DOHH2 (cell line): ENCODE measurements around the gene PRRG4.

Source experiments
- H3F3A ChIP-seq: fragments of 200-600 bp; sonication (generic), shearing (Covaris generic); 2 replicates; pipeline ENCODE4 v1.6.0; 2016; ENCODE audit warnings: antibody characterized with exemption, mild to moderate bottlenecking; ENCODE audit not compliant: control insufficient read depth, insufficient read depth
- H3K27ac ChIP-seq: fragments of 200-600 bp; sonication (generic); 2 replicates; pipeline ENCODE4 v1.5.1; 2014; ENCODE audit warnings: low read depth, mild to moderate bottlenecking, low read length, moderate library complexity
- H3K27me3 ChIP-seq: fragments of 200-600 bp; sonication (generic); 2 replicates; pipeline ENCODE4 v1.6.1; 2014; ENCODE audit warnings: mild to moderate bottlenecking, low read length, mixed read lengths; ENCODE audit not compliant: control insufficient read depth
- H3K36me3 ChIP-seq: fragments of 200-600 bp; sonication (generic); 2 replicates; pipeline ENCODE4 v1.6.1; 2014; ENCODE audit warnings: mild to moderate bottlenecking, low read length, moderate library complexity, mixed read lengths; ENCODE audit not compliant: control insufficient read depth
- H3K4me1 ChIP-seq: fragments of 200-600 bp; sonication (generic); 2 replicates; pipeline ENCODE4 v1.6.1; 2014; ENCODE audit warnings: mild to moderate bottlenecking, low read length, mixed read lengths; ENCODE audit not compliant: control insufficient read depth
- H3K4me2 ChIP-seq: fragments of 200-600 bp; sonication (generic); 2 replicates; pipeline ENCODE4 v1.6.0; 2014; ENCODE audit warnings: mild to moderate bottlenecking, low read length, moderate library complexity
- H3K4me3 ChIP-seq: fragments of 200-600 bp; sonication (generic); 2 replicates; pipeline ENCODE4 v1.5.1; 2014; ENCODE audit warnings: mild to moderate bottlenecking, low read length, mixed read lengths
- H3K79me2 ChIP-seq: fragments of 200-600 bp; sonication (generic); 2 replicates; pipeline ENCODE4 v1.6.1; 2014; ENCODE audit warnings: mild to moderate bottlenecking, low read length, mixed read lengths; ENCODE audit not compliant: control insufficient read depth
- H3K9me2 ChIP-seq: fragments of 200-600 bp; sonication (generic); replicated peaks from 2 replicates; pipeline ENCODE4 v1.6.1; 2014; ENCODE audit warnings: mild to moderate bottlenecking, low read length, mixed read lengths; ENCODE audit not compliant: control insufficient read depth
- H3K9me3 ChIP-seq: fragments of 200-600 bp; sonication (generic); 2 replicates; pipeline ENCODE4 v1.6.1; 2014; ENCODE audit warnings: antibody characterized with exemption, low read length, mixed read lengths; ENCODE audit not compliant: control insufficient read depth, insufficient read depth
- H4K20me1 ChIP-seq: fragments of 200-600 bp; sonication (generic); 2 replicates; pipeline ENCODE4 v1.6.0; 2014; ENCODE audit warnings: low read depth, mild to moderate bottlenecking, antibody characterized with exemption, low read length, moderate library complexity; ENCODE audit not compliant: control insufficient read depth, insufficient read depth
- EZH2phosphoT487 ChIP-seq: fragments of 200-600 bp; sonication (generic); IDR thresholded peaks from 2 replicates; pipeline ENCODE4 v1.6.1; 2017; ENCODE audit warnings: borderline replicate concordance, mild to moderate bottlenecking, antibody characterized with exemption, low read length, moderate library complexity, mixed read lengths
- TF ChIP-seq, protein P1 (sequence below): fragments of 200-600 bp; sonication (generic); IDR thresholded peaks from one replicate; pipeline ENCODE4 v1.5.1; 2014; ENCODE audit warnings: antibody characterized with exemption, mild to moderate bottlenecking, low read depth, low read length; ENCODE audit not compliant: poor library complexity, severe bottlenecking

PRRG4 gene

DNA sequence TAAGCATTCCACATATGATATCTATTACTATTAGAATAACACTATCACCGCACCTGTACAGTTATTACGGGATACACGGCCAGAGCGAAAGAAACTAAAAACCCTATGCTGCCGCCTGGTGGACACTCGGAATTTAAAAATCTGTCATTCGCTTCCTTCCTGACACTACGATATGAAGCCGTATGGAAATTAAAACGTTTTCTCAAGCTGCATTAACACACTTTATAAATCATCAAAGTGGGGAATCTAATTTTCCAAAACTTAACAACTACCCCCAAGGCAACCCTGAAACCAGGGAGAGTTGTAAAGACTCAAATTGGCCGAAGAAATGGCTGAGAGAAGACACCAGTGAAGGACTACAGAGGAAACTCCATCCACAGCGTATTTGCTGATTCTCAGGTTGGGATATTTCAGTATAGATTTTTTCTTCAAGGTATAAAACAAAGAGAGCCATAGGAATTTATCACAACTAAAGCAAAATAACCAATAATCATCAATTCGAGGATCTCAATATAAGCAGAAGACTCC, 36.7 kb upstream of the PRRG4 start:
- Histone ChIP-seq H3K27ac (no peak overlapping the region), H3F3A (0 out of 2 replicates have a peak, but pooled peaks cover 2% of the 10 kb centered on the region), H3K27me3 (no peaks in the 10 kb centered on the region), H3K9me2 (no peaks in the 10 kb centered on the region), H3K9me3 (no peaks in the 10 kb centered on the region), H3K79me2 (no peaks in the 10 kb centered on the region), H3K4me1 (peaks cover 13% of the 10 kb centered on the region), H4K20me1 (no peaks in the 10 kb centered on the region), H3K36me3 (no peaks in the 10 kb centered on the region), H3K4me2 (peak overlapping the region; percentile 55), H3K4me3 (peak overlapping the region; percentile 19; the same call in 1 of the 2 replicates)
- TF ChIP-seq, protein P1, sequence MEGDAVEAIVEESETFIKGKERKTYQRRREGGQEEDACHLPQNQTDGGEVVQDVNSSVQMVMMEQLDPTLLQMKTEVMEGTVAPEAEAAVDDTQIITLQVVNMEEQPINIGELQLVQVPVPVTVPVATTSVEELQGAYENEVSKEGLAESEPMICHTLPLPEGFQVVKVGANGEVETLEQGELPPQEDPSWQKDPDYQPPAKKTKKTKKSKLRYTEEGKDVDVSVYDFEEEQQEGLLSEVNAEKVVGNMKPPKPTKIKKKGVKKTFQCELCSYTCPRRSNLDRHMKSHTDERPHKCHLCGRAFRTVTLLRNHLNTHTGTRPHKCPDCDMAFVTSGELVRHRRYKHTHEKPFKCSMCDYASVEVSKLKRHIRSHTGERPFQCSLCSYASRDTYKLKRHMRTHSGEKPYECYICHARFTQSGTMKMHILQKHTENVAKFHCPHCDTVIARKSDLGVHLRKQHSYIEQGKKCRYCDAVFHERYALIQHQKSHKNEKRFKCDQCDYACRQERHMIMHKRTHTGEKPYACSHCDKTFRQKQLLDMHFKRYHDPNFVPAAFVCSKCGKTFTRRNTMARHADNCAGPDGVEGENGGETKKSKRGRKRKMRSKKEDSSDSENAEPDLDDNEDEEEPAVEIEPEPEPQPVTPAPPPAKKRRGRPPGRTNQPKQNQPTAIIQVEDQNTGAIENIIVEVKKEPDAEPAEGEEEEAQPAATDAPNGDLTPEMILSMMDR = peak; percentile 80
- no peak for TF ChIP-seq EZH2phosphoT487

GRCh38 chr11:32794439-32794838, 35.3 kb upstream of the PRRG4 start, which contains the start of gene CCDC73:
CCDC73 (minus strand) TSS chr11:32794662; CDS start chr11:32760243, 34,419 bp downstream.
- H3K27me3 ChIP-seq = no peaks in the 10 kb centered on the region
- no peaks in the 10 kb centered on the region for H3K79me2 ChIP-seq
- H3K4me1 ChIP-seq = peaks cover 13% of the 10 kb centered on the region

GRCh38 chr11:32796425-32796824, 33.3 kb upstream of the PRRG4 start:
- no peaks in the 10 kb centered on the region for H3K9me3 ChIP-seq
- H3K36me3 ChIP-seq = no peaks in the 10 kb centered on the region
- peaks cover 9% of the 10 kb centered on the region for H3K4me1 ChIP-seq
- H3K79me2 ChIP-seq = no peaks in the 10 kb centered on the region
- TF ChIP-seq EZH2phosphoT487 = no peak
- TF ChIP-seq, protein P1 = no peak
- H3K4me2 ChIP-seq = no peak overlapping the region
- H3K27ac ChIP-seq = no peak overlapping the region
- H4K20me1 ChIP-seq = no peaks in the 10 kb centered on the region
- no peaks in the 10 kb centered on the region for H3K9me2 ChIP-seq
- H3K4me3 ChIP-seq = no peak overlapping the region
- no peaks in the 10 kb centered on the region for H3F3A ChIP-seq
- H3K27me3 ChIP-seq = no peaks in the 10 kb centered on the region

More at GRCh38 chr11:32794439-32794838, 35.3 kb upstream of the PRRG4 start, which contains the start of gene CCDC73:
- Histone ChIP-seq H3F3A (0 out of 2 replicates have a peak, but pooled peaks cover 2% of the 10 kb centered on the region), H3K9me3 (no peaks in the 10 kb centered on the region), H3K27ac (no peak within 1 kb of the TSS), H3K4me2 (no peak within 1 kb of the TSS), H3K9me2 (no peaks in the 10 kb centered on the region), H4K20me1 (no peaks in the 10 kb centered on the region), H3K36me3 (no peaks in the 10 kb centered on the region), H3K4me3 (no peak within 1 kb of the TSS)
- TF ChIP-seq EZH2phosphoT487 = no peak
- TF ChIP-seq, protein P1 = no peak
